ENCODE results near the gene GAB2.

Gene GAB2

DNA sequence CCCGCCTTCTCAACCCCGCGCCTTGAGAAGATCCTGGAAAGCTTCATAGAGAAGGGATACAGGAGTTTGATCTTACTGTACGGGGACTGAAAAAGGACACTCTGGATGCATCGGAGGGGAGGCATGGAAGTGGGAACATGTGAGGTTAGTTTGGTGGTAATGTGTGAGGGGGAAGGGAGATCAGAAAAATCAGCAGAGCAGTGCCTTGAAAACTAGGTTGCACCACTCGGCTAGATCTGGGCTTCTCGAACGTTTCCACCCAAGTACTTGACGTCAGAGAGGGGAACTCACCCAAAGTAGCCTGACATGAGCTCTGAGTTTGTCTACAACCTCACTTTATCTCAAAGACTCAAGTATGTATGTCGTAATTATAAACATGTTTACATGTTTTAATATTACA lies 214.4 kb downstream of the GAB2 start:
- DNase-seq (ENCODE audit: low spot score): no peak

DNA sequence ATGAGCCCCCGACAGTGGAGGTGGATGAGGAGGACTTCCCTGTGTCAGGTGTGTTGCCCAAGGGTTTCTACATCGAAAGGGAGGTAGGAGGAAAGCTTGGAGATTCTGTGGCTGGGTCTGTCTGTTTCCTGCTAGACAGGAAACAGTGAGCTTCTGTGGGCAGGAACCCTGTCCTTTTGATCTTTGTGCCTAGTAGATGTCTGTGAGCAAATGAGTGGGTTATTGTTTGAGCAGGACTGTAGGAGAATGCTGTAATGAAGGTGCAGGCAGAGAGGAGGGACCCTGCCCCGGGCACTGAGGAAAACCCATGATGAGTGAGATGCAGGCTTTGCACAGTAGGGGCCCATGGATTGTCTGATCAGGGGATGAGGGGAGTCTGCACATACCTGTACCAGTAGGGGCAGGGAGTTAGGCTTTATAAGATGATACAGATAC lies 214.9 kb downstream of the GAB2 start:
- DNase-seq (ENCODE audit: low spot score): no peak

DNA sequence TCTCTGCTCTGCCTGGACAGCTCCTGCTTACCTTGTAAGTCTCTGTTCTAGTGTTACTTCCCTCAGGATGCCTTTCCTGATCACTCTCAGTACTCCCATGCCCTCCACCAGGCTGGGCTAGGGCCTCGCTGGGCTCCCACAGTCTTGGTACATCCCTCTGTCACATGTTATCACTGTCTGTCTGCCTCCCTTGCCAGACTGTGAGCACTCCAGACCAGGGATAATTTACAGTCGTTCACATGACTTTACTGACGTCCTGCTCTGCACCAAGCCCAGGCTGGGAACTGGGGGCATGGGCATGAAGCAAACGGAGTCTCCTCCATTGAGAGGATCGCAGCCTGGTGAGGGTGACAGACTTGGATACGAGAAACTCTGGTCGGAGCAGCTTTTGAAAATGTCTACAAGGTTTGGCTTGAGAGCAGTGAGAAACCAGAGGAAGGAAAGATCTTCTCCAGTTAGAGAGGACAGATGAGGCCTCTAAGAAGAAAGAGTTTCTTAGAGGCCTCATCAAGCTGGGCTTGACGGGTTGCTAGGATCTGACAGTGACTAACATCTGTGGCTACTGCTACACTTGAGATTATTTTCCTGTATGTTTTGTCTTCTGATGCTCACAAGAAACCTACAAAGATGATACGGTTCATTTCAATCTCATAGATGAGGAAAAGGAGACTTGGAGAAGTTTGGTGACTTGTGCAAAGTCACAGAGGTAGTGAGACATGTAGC lies 216.4 kb downstream of the GAB2 start:
- no peak for DNase-seq (ENCODE audit: low spot score)

DNA sequence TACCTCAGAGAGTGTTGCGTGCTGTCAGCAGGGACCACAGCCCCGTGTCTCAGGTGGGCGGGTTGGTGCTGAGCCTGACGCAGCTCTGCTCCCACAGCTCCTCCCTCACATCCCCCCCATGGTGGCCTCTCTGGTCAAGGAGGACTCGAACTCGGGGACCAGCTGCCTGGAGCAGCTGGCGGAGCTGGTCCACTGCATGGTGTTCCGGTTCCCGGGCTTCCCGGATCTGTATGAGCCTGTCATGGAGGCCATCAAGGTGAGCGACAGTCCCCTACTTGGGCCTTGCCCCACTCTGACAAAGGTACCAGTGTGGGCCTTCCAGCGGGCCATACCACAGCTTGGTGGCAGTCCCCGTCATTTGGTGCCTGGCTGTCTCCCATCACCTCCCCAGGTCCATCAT lies 217.1 kb downstream of the GAB2 start:
- no peak for DNase-seq (ENCODE audit: low spot score)

DNA sequence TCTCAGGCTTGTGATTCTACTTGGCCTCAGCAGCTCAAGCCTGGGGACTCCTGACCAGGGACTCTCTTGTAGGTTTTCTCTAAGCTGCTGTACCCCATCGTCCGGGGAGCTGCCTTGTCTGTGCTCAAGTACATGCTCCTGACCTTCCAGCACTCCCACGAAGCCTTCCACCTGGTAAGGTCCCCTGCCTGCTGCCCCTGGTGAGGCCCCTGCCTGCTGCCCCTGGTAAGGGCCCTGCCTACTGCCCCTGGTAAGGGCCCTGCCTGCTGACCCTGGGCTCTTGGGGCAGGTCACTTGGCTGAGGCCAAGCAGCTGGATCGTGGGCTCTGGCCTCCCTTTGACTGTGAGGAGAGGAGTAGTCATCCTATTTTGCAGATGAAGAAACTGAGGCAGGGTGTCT lies 217.6 kb downstream of the GAB2 start:
- no peak for DNase-seq (ENCODE audit: low spot score)

DNA sequence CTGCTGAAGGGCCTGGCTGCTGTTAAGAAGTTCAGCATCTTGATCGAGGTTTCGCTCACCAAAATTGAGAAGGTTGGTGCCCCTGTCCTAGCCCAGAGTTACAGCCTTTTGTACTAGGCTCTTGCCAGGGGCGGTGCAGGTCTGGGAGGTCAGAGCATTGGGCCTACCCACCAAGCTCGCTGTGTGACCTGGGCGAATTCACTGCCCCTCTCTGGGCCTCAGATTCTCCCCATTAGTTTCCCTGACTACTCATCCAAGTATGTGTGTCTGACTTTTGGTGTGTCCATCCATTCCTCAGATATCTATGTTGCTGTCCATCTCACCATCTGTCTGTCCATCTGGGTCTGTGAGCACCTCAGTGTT lies 218.0 kb downstream of the GAB2 start:
- DNase-seq (ENCODE audit: low spot score): no peak

DNA sequence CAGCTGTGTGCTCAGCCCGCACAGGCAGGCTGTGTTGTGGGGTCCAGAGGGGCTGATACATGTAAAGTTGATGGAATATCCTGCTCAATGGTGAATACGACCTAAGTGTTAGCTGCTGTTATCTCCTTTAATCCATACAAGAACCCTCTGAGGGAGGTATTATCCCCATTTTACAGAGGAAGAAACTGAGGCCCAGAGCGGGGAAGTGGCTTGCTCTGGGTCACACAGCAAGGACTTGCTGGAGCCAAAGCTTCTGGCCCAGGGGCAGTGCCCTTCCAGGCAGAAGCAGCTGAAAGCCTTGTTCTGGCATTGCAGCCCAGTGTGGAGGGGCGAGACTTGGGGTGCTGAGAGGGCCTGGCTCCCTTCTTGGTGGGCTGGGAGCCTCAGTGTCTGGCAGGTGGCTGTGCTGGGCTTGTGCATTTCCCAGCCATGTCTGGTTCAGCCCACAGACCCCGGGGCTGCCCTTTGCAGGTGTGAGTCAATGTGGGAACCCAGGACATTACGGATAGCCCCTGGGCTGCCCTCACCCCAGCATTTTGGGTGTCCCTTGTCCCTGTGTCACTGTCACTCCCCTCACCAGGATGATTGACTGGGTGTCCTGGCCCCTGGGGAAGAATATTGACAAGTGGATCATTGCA lies 218.5 kb downstream of the GAB2 start:
- no peak for DNase-seq (ENCODE audit: low spot score)

DNA sequence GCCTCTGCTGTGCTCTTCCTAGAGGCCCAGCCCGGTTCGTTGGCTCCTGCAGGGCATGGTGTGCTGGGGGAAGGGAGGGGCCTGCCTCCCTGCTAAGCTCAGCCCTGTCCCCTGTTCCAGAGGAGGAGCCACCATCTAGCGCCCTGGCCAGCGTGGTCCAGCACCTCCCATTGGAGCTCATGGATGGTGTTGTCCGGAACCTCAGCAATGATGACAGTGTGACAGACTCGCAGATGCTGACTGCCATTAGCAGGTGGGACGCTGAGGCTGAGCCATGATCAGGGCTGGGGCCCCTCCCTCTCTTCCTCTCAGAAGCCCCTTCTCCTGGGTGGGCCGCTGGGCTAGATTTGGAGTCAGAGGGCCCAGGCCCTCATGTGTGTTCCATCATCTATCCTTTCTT lies 219.8 kb downstream of the GAB2 start:
- no peak for DNase-seq (ENCODE audit: low spot score)

DNA sequence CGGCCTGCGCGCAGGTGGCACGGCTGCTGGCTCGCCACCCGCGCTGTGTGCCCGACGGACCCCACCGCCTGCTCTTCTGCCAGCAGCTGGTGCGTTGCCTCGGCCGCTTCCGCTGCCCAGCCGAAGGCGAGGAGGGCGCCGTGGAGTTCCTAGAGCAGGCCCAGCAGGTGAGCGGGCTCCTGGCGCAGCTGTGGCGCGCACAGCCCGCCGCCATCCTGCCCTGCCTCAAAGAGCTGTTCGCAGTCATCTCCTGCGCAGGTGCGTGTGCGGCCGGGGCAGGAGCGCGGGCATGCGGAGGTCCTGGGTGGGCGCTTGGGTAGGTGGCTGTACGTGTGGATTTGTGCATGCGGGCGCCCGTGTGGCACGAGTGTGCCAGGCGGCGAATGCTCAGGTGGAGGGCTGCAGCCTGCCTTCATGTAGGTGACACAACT lies 220.9 kb downstream of the GAB2 start:
- DNase-seq (ENCODE audit: low spot score): no peak

DNA sequence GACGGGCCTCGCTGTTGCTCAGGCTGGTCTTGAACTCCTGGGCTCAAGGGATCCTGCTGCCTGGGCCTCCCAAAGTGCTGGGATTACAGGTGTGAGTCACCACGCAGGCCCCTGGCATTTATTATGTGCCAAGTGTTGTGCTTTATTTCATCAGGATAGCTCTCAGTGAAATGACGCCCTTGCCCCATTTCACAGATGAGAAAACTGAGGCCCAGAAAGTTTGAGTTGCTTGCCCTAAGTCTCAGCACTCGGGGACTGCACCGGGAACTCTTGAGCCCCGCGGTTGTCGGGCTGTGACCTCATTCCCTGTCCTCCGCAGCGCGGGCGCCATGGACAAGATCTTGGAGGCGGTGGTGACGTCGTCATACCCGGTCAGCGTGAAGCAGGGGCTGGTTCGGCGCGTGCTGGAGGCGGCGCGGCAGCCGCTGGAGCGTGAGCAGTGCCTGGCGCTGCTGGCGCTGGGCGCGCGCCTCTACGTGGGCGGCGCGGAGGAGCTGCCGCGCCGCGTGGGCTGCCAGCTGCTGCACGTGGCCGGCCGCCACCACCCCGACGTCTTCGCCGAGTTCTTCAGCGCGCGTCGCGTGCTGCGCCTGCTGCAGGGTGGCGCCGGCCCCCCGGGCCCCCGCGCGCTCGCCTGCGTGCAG lies 221.6 kb downstream of the GAB2 start:
- DNase-seq (ENCODE audit: low spot score): no peak

DNA sequence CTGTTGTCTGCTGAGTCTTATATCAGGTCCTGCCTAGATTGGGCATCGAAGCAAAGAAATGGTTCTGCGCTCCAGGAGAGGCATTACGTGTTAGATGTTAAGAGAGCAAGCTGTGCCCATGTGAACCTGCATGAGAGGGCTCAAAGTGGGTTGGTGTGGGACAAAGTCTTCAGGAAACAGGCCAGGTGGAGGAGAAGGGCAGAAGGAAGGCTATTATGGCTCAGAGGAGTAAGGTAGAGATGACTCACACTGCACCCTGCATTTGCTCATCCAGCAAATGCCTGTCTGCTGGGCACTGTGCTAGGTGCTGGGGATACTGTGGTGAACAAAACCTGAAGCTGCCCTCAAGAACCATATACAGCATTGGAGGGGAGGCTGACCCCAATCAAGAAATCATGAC lies 223.1 kb downstream of the GAB2 start:
- DNase-seq (ENCODE audit: low spot score): no peak

DNA sequence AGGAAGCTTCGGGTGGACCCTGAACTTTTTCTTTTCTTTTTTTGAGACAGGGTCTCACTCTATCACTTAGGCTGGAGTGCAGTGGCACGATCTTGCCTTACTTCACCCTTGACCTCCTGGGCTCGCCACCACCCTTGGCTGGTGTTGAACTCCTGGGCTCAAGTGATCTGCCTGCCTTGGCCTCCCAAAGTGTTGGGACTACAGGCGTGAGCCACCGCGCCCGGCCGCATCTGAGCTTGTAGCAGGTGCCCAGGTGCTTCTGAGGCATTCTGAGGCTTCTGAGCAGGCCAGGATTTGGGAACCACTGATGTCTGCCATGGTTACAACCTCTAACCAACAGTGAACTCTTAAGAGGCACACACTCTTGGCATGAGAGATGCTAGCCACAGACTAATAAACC lies 223.8 kb downstream of the GAB2 start:
- DNase-seq (ENCODE audit: low spot score): no peak

DNA sequence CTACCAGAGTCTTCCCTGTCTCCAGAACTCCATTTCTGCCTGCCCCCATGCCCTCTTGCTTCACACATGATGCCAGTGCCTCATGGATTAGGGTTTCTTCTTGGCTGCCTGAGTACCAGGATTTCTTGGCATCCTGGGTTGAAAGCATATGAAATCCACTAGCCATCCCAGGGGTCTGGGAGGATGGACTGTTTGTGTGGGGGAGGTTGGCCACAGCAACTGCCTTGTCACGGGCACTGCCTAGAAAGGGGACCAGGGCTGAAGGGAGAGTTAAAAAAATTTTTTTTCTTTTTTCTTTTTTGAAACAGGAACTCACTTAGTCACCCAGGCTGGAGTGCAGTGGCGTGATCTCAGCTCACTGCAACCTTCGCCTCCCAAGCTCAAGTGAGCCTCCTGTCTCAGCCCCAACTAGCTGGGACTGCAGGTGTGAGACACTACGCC lies 224.7 kb downstream of the GAB2 start:
- DNase-seq (ENCODE audit: low spot score): no peak

DNA sequence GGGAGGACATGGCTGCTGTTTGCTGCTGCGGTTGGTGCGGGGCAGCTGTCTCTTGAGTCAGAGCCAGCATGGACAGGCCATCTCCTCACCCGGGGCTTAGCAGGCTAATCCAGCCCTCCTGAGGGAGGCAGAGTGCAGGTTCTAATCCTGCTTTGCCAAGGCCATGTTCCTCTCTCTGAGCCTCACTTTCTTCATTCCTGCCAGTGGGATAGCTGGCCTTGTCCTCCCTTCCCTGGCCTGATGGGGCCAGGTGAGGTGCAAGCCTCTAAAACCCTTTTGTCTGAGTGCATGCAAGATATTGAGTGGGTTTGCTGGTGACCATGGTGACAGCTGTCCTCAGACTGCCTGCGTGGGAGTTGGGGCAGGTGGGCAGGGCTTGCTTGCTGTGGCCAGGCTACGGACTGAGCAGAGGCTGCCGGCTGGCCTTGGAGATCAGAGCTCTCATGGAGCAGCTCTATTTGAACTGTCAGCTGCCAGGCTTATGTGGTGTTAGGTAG lies 225.3 kb downstream of the GAB2 start:
- DNase-seq (ENCODE audit: low spot score): no peak

DNA sequence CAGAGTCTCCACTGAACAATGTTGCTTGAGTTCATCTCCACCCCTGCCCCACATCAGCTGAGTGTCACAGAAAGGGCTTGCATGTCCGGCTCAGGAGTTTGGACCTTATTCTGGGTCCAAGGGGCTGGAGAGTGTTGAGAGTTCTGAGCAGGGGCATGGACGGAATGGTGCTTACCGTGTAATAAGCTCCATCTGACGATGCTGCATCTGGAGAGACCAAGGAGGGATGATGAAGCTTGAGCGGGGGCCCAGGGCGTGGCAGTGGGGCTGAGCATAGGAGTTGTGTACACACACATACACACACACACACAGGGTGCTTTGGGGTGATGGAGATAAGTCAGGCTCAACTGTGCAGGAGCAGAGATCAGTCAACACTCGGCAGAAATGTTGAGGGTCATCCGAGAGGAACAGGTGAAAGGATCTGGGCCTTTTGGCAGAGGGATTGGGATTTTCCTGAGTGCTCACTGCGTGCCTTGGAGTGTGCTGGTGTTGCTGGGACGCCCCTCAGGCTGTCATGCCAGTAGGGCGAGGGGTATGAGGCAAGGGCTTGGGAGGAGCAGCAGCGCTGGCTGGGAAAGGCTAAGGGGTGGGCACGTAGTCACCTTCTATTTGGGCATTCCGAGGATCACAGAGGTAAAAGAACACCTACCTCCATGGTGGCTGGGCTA lies 226.6 kb downstream of the GAB2 start:
- no peak for DNase-seq (ENCODE audit: low spot score)

DNA sequence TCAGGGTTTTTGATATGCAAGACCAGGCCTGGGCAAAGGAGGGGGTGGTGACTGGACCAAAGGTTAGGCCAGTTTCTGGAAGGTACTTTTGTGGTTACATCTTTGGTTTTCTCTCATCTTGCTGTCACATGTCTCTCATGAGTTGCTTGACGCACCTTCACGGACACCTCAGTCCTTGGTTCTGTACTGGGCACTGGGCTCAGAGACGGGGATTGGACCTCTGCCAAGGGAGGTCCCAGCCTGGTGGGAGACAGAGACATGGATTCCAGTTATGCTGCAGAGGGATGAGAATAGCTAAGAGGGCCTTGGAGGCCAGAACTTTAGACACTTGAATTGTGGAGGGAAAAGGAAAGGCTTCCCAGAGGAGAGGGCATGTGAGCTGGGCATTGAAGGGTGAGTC lies 227.2 kb downstream of the GAB2 start:
- DNase-seq (ENCODE audit: low spot score): no peak

DNA sequence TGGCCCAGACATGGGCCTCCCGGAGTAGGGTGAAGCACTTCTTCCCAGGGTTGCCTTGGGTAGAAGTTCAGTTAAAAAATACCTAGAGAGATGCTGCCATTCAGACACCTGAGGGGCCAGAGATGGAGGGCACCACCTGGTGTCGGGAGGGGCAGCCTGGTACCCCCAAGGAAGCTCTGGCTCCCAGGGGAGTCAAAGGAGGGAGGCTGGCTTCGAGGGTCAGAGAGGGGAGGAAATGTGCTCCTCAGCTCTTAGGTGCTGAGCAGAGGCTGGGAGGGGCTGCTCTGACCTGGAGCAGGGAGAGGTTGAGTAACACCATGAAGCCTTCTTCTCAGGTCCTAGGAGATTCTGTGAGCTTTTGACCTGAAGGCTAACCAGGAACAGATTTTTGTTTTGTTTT lies 227.8 kb downstream of the GAB2 start:
- DNase-seq (ENCODE audit: low spot score): no peak

DNA sequence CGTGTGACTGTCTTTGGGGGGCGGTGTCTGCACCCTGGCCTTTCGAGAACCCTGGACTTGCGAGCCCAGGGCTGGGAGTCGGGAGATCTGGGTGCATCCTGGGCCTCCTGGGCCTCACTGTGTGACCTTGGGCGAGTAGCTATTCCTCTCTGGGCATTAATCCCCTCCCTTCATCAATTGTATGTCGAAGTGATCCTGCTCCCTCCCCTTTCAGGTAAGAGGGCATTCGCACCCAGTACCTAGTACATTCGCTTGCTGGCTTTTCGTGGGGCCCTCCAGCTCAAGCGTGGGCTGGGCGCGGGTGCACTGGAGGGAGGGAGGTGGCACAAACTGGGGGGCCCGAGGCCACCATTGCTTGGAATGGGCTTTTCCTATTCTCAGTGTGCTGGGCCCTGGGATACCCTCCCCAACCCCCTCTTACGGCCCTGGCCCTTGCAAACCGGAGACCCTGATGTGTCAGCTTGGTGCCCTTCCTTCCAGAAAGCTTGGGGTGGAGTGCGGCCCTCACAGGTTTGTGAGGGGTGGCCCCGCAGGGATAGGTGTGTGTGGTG lies 228.4 kb downstream of the GAB2 start:
- no peak for DNase-seq (ENCODE audit: low spot score)

DNA sequence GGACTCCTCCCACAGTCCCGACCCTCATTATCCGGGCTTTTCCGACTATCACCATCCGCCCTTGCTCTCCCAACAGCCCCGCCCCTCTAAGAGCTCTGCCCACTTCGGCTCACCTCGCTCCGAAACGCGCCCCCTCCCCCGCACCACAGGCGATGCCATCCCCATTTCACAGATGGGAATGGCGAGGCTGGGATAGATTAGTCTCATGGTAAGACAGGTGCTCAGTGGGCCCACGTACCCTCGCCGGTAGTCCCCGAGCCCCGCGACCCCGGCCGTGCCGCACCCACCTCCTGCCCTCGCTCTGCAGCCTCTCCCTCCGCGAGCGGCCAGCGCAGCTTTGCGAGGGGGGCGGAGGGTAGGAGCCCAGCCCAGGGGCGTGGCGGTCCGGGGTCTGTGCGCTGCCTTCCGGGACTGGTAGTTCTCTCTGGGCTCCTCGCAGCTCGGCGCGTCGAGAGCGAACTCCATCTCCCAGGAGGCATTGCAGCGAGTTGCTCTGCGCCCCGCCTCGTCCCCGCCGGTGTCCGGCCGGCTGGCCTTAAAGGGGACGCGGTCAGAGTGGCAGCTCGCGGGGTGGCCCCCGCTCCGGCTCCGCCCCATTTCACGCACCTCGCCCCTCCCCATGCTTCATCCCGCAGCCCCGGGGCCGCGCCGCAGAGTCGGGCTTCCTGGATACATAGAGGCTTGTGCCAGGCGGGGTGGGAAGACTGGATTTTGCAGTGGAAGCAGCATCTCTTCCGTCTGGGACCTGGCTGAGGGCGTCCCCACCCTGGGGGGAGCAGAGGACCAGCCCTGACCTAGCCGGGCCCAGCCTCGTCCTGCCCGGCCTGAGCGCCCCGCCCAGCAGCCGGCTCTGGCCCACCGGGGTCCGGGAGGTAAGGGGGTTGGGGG lies 229.1 kb downstream of the GAB2 start, which contains the start of the genes KCTD21 and USP35:
KCTD21 (minus strand) TSS at position 341 of the 888 bp plus-strand sequence. CDS start 14,072 bp downstream, outside the sequence.
USP35 (plus strand) TSS at position 634 of the 888 bp plus-strand sequence. CDS start 7,327 bp downstream, outside the sequence.
- peak; percentile 98 for DNase-seq (ENCODE audit: low spot score)

DNA sequence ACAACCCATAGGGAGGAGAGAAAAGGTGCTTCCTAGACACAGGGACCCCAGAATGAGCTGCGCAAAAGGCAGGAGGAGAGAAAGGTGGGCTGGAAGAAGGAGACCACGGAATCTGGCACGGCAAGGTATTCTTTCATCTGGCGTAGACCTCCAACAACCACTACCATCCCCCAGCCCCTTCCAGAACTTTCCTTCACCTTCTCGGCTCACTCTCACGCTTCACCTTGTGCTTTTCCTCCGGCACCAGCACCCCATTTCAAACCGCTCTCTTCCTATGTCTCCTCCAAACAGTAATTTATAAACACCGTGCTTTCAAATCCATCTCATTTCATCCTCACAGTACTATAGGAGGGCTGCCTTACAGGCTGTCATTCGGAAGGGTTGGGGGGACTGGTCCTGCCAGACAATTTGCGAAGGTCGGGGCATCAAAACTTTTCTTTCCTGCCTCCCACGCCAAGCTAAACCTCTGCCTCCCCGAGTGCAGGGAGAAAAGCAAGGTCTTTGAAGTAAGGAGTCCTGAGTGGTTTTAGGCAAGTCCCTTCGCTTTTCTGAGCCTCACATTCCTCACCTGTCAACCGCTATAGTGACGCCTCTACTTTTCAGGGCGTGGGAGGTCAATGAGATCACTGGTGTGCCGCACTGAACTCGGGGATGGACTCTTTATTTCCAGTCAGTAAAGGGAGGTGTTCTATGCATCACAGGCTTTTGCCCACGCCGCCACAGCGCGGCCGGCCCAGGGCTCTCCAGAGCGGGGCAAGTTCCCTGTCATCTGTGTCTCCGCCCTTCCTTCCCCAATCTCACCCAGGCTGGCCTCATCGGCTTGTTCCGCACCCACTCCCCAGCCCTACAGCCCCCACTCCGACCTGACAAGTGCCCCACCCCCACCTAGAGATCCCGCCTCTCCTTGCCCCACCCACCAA lies 230.0 kb downstream of the GAB2 start:
- DNase-seq (ENCODE audit: low spot score): peak; percentile 66
